Kidney tubule cell (primary cell): Measurements from ENCODE around the gene DDX20.
"Not testable (repeated sequence)": the region's sequence is repeated elsewhere in the genome, so short reads cannot be mapped to it uniquely, and the experiment has no call there.

Experiments used
- DNase-seq: peaks from one replicate; pipeline ENCODE4 v3.0.0-alpha.2; 2018; ENCODE audit warnings: low spot score

DDX20 gene

GRCh38 chr1:111733183-111733991 lies 22.3 kb upstream of the DDX20 start:
- DNase-seq, result peak; percentile 79

- no peak for DNase-seq
Measured at GRCh38 chr1:111733992-111734341, 21.7 kb upstream of the DDX20 start.

- DNase-seq, result no peak
Measured at GRCh38 chr1:111734426-111734825, 21.3 kb upstream of the DDX20 start.

GRCh38 chr1:111734856-111735255 lies 20.8 kb upstream of the DDX20 start:
- DNase-seq, result no peak

- no peak for DNase-seq
Measured at GRCh38 chr1:111735321-111735720, 20.4 kb upstream of the DDX20 start.

GRCh38 chr1:111735858-111736544 lies 19.7 kb upstream of the DDX20 start:
- no peak for DNase-seq

GRCh38 chr1:111736548-111737215 lies 19.0 kb upstream of the DDX20 start:
- peak; percentile 27 for DNase-seq

GRCh38 chr1:111737216-111738132 lies 18.2 kb upstream of the DDX20 start:
- DNase-seq, result no peak

GRCh38 chr1:111738133-111738435 lies 17.6 kb upstream of the DDX20 start:
- no peak for DNase-seq

- DNase-seq, result peak; percentile 79
Measured at GRCh38 chr1:111738436-111739193, 17.1 kb upstream of the DDX20 start.

GRCh38 chr1:111739194-111739924 lies 16.3 kb upstream of the DDX20 start, which contains the start of gene INKA2:
INKA2 (minus strand) TSS chr1:111739395; CDS start chr1:111739242, 153 bp downstream.
- peak; percentile 88 for DNase-seq

GRCh38 chr1:111739925-111740765 lies 15.6 kb upstream of the DDX20 start:
- peak; percentile 66 for DNase-seq

- DNase-seq, result not testable (repeated sequence)
Measured at GRCh38 chr1:111742292-111742691, 13.4 kb upstream of the DDX20 start.

- DNase-seq, result no peak
Measured at GRCh38 chr1:111742938-111743549, 12.7 kb upstream of the DDX20 start.

GRCh38 chr1:111743679-111744101 lies 12.0 kb upstream of the DDX20 start:
- peak; percentile 54 for DNase-seq

- DNase-seq, result no peak
Measured at GRCh38 chr1:111745675-111746613, 9.8 kb upstream of the DDX20 start.

GRCh38 chr1:111746614-111746999 lies 9.1 kb upstream of the DDX20 start:
- no peak for DNase-seq

GRCh38 chr1:111747282-111747734 lies 8.4 kb upstream of the DDX20 start:
- DNase-seq, result peak; percentile 78
